ENCODE data around the gene STAG3. TPM values are rescaled to one million over a fixed set of nuclear protein-coding genes. Genes with fewer than 3 reads are reported as not detected.

The STAG3 gene
- total RNA-seq, 1 experiment from 2014 or later: 3.1 TPM

DNA sequence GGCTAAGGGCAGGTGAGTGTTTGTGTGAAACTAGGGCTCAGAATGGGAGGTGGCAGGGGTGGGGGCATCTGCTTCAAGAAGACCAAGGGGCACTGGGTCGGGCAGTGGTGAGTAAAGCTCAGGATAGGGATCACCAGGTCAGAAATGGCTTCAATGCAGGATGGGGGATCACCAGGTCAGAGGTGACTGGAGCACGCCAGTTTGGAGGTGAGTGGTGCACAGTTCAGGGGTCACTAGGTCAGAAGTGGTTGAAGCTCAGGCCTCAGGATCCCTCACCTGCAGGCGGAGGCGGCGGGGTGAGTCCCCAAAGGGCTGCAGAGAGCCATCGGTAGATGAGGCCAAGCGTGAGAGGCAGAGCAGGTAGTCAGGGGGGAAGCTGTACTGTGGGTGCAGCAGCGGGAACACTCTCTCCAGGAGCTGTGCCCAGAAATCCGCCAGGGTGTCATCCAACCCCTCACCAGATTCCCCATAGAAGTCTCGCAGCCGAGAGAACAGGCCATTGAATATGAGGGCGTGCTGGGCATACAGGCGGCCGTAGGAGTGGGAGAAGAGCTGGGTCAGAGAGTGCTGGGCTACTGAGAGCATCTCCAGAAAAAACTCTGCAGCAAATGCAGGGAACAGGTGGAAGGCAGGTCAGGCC is 2.3 kb upstream of the STAG3 start:
- H3K36me3 Mint-ChIP-seq (ENCODE audit: insufficient read depth in 1 of 3, low read depth in 3 of 3): peaks cover 26 to 31% (median 28%) of the 10 kb centered on the region in 3 experiments; a peak in 6 of 7 replicates
- Histone ChIP-seq H3T11ph (ENCODE audit: low read length) (no peak overlapping the region), H4K8ac (replicated peaks; ENCODE audit: insufficient read length, low read depth, low read length) (no peak overlapping the region), H3K9me3 (ENCODE audit: control insufficient read depth, low read depth, low read length) (no peaks in the 10 kb centered on the region), H3K4me1 (ENCODE audit: insufficient read depth, low read length) (peaks cover 2% of the 10 kb centered on the region; the same call in 1 of the 2 replicates), H3K4ac (ENCODE audit: low read depth, low read length) (no peak overlapping the region), H3K23ac (ENCODE audit: insufficient read length, low read depth, low read length) (no peak overlapping the region), H4K5ac (ENCODE audit: insufficient read length, low read depth, low read length) (no peak overlapping the region), H2BK120ac (ENCODE audit: low read depth, low read length, poor library complexity, severe bottlenecking) (no peak overlapping the region), H4K91ac (ENCODE audit: insufficient read length, low read depth, low read length) (no peak overlapping the region), H3K56ac (ENCODE audit: insufficient read length, low read depth, low read length) (no peak overlapping the region), H3K27me3 (ENCODE audit: insufficient read depth, low read length) (no peaks in the 10 kb centered on the region; the same call in 1 of the 2 replicates), H3K27ac (ENCODE audit: insufficient read length, low read depth, low read length) (no peak overlapping the region), H2BK15ac (ENCODE audit: low read depth, low read length) (no peak overlapping the region), H3K79me1 (ENCODE audit: insufficient read depth, low read depth, low read length, poor library complexity, severe bottlenecking) (no peaks in the 10 kb centered on the region), H3K14ac (ENCODE audit: insufficient read depth, low read length) (no peak overlapping the region), H3K4me2 (ENCODE audit: insufficient read depth, insufficient read length, low read length) (no peak overlapping the region), H2BK20ac (ENCODE audit: low read depth, low read length, poor library complexity, severe bottlenecking) (no peak overlapping the region), H2BK5ac (ENCODE audit: insufficient read length, low read length) (no peak overlapping the region), H3K79me2 (ENCODE audit: insufficient read depth, low read length) (no peaks in the 10 kb centered on the region; the same call in 1 of the 2 replicates), H3K18ac (ENCODE audit: insufficient read length, low read depth, low read length) (no peak overlapping the region), H3K9ac (ENCODE audit: extremely low read depth, insufficient read length, low read length) (no peak overlapping the region), H3K23me2 (ENCODE audit: insufficient read length, low read depth, low read length, poor library complexity, severe bottlenecking) (peaks cover 9% of the 10 kb centered on the region), H2AK5ac (ENCODE audit: insufficient read length, low read length) (no peak overlapping the region), H2AFZ (ENCODE audit: low read length) (no peak overlapping the region), H2BK12ac (ENCODE audit: insufficient read length, low read depth, low read length) (no peak overlapping the region), H4K20me1 (ENCODE audit: control insufficient read depth, insufficient read depth, insufficient read length) (no peaks in the 10 kb centered on the region)
- H3K27me3 Mint-ChIP-seq (ENCODE audit: low read depth): peaks cover 31% of the 10 kb centered on the region
- no peaks in the 10 kb centered on the region for H3K9me3 Mint-ChIP-seq
- H3K27ac Mint-ChIP-seq: no peak overlapping the region; a peak in 2 of 7 replicates
- H3K4me1 Mint-ChIP-seq: peaks cover 23 to 30% of the 10 kb centered on the region in 2 experiments
- peak overlapping the region; percentile 37 to 77 for H3K4me3 Mint-ChIP-seq
- WGBS (ENCODE audit: extremely low coverage, insufficient read length, low lambda C conversion rate): no CpG with 5 or more reads among the region's 14 CpGs
- DNase-seq: no peak
- TF ChIP-seq, protein P1, sequence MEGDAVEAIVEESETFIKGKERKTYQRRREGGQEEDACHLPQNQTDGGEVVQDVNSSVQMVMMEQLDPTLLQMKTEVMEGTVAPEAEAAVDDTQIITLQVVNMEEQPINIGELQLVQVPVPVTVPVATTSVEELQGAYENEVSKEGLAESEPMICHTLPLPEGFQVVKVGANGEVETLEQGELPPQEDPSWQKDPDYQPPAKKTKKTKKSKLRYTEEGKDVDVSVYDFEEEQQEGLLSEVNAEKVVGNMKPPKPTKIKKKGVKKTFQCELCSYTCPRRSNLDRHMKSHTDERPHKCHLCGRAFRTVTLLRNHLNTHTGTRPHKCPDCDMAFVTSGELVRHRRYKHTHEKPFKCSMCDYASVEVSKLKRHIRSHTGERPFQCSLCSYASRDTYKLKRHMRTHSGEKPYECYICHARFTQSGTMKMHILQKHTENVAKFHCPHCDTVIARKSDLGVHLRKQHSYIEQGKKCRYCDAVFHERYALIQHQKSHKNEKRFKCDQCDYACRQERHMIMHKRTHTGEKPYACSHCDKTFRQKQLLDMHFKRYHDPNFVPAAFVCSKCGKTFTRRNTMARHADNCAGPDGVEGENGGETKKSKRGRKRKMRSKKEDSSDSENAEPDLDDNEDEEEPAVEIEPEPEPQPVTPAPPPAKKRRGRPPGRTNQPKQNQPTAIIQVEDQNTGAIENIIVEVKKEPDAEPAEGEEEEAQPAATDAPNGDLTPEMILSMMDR (conservative IDR thresholded peaks at IDR 0.05): no peak

All from H9 (cell line).